ENCODE results near the gene DPF1. TPM values are rescaled to one million over a fixed set of nuclear protein-coding genes. Genes with fewer than 3 reads are reported as not detected.

Gene DPF1
- total RNA-seq, 2 experiments from 2014 or later = 7.6 to 11.3 TPM

DNA sequence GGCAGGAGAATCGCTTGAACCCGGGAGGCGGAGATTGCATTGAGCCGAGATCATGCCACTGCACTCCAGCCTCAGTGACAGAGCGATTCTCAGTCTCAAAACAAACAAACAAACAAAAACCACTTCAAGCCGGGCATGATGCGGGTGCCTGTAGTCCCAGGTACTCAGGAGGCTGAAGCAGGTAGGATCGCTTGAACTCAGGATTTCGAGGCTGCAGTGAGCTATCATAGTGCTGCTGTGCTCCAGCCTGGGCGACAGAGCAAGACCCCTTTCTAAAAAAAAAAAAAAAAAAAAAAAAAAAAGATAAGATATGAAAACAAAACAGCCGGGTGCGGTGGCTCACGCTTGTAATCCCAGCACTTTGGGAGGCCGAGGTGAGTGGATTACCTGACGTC, 19.3 kb upstream of the DPF1 start:
- TF ChIP-seq, protein P1, sequence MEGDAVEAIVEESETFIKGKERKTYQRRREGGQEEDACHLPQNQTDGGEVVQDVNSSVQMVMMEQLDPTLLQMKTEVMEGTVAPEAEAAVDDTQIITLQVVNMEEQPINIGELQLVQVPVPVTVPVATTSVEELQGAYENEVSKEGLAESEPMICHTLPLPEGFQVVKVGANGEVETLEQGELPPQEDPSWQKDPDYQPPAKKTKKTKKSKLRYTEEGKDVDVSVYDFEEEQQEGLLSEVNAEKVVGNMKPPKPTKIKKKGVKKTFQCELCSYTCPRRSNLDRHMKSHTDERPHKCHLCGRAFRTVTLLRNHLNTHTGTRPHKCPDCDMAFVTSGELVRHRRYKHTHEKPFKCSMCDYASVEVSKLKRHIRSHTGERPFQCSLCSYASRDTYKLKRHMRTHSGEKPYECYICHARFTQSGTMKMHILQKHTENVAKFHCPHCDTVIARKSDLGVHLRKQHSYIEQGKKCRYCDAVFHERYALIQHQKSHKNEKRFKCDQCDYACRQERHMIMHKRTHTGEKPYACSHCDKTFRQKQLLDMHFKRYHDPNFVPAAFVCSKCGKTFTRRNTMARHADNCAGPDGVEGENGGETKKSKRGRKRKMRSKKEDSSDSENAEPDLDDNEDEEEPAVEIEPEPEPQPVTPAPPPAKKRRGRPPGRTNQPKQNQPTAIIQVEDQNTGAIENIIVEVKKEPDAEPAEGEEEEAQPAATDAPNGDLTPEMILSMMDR (conservative IDR thresholded peaks at IDR 0.05; ENCODE audit: low read length) = no peak
- no peak for TF ChIP-seq EZH2phosphoT487 (IDR thresholded peaks at IDR 0.05; ENCODE audit: borderline replicate concordance, low read depth, low read length)
- Histone ChIP-seq H3K4me2 (ENCODE audit: low read length) (peak overlapping the region; percentile 68), H3K4me1 (ENCODE audit: insufficient read depth, low read length, poor library complexity, severe bottlenecking) (peaks cover 8% of the 10 kb centered on the region), H3K9me2 (ENCODE audit: insufficient read depth, low read length) (no peaks in the 10 kb centered on the region), H3K4me3 (ENCODE audit: low read depth, low read length, poor library complexity, severe bottlenecking) (peak overlapping the region; percentile 55), H3K27ac (ENCODE audit: low read depth, low read length, poor library complexity, severe bottlenecking) (no peak overlapping the region), H3K36me3 (ENCODE audit: insufficient read depth, low read length) (no peaks in the 10 kb centered on the region), H3K9me3 (ENCODE audit: low read length) (no peaks in the 10 kb centered on the region), H3K79me2 (ENCODE audit: insufficient read depth, low read depth, low read length) (no peaks in the 10 kb centered on the region), H4K20me1 (ENCODE audit: insufficient read depth, low read length) (no peaks in the 10 kb centered on the region), H2AFZ (ENCODE audit: low read length) (peak overlapping the region; percentile 54)
- BruUV-seq (replicated peaks) = no TSS peak
- DNase-seq (ENCODE audit: low spot score) = no peak
- ChIA-PET POLR2A (interaction anchor here (0.7 to 1.6 kb wide), 4 partner anchors 21 to 110 kb away, joined by 3 to 7 read pairs (median 4); partner anchors contain the start of gene SPINT2), CTCF (ENCODE audit: unreplicated experiment) (interaction anchor here (1.0 to 1.3 kb wide), 4 partner anchors 9 to 131 kb away, joined by 3 to 5 read pairs (median 4); partner anchors contain the start of genes CATSPERG and PSMD8)
- intact Hi-C loops (cut with micrococcal nuclease; ENCODE audit: unreplicated experiment) = loop anchor here (1.0 kb wide), 1 partner anchor 92 kb away; the partner anchor contains the start of gene CATSPERG

DNA sequence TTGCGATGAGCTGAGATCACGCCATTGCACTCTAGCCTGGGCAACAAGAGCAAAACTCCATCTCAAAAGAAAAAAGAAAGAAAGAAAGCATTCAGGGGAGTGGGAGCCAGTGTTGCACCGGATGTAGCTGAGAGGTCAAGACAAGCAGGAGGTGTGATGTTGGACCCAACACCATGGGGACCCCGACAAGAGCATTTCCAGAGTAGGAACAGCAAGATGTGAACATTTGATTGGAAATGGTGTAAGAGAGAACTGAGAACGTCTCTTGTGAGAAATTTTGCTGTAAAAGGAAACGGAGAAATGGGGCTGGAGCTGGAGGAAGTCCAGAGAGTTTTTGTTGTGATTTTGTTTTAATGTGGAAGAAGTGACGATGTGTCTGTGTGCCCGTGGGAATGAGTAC, 15.8 kb upstream of the DPF1 start:
- Histone ChIP-seq H3K79me2 (ENCODE audit: insufficient read depth, low read depth, low read length) (no peaks in the 10 kb centered on the region), H3K36me3 (ENCODE audit: insufficient read depth, low read length) (no peaks in the 10 kb centered on the region), H2AFZ (ENCODE audit: low read length) (no peak overlapping the region), H3K9me3 (ENCODE audit: low read length) (no peaks in the 10 kb centered on the region), H3K4me1 (ENCODE audit: insufficient read depth, low read length, poor library complexity, severe bottlenecking) (peaks cover 8% of the 10 kb centered on the region), H3K27ac (ENCODE audit: low read depth, low read length, poor library complexity, severe bottlenecking) (no peak overlapping the region), H3K9me2 (ENCODE audit: insufficient read depth, low read length) (no peaks in the 10 kb centered on the region), H3K4me3 (ENCODE audit: low read depth, low read length, poor library complexity, severe bottlenecking) (no peak overlapping the region), H3K4me2 (ENCODE audit: low read length) (no peak overlapping the region), H4K20me1 (ENCODE audit: insufficient read depth, low read length) (no peaks in the 10 kb centered on the region)
- intact Hi-C loops (cut with micrococcal nuclease; ENCODE audit: unreplicated experiment) = no loop called here
- ChIA-PET CTCF (ENCODE audit: unreplicated experiment) (no interaction called here), POLR2A (no interaction called here)
- no TSS peak for BruUV-seq (replicated peaks)
- no peak for DNase-seq (ENCODE audit: low spot score)
- TF ChIP-seq, protein P1 (conservative IDR thresholded peaks at IDR 0.05; ENCODE audit: low read length) = no peak
- TF ChIP-seq EZH2phosphoT487 (IDR thresholded peaks at IDR 0.05; ENCODE audit: borderline replicate concordance, low read depth, low read length) = no peak

DNA sequence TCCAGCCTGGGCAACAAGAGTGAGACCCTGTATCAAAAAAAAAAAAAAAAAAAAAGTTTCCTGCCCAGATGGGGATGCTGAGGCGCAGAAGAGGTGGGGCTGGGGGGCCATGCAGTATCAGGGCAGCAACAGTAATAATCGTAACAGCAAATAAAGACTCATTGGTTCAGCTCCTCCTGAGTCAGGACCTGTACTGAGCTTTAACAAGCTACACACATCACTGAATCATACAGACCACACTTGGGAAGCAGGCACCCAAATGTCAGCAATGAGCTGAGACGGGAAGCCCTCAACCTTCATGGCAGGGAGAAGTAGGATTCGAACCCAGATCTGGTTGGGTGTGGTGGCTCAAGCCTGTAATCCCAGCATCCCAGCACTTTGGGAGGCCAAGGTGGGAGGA, 10.6 kb upstream of the DPF1 start:
- no peaks in the 10 kb centered on the region for H3K79me2 ChIP-seq (ENCODE audit: insufficient read depth, low read depth, low read length)
- TF ChIP-seq, protein P1 (conservative IDR thresholded peaks at IDR 0.05; ENCODE audit: low read length) = no peak
- TF ChIP-seq EZH2phosphoT487 (IDR thresholded peaks at IDR 0.05; ENCODE audit: borderline replicate concordance, low read depth, low read length) = no peak
- H3K9me2 ChIP-seq (ENCODE audit: insufficient read depth, low read length) = no peaks in the 10 kb centered on the region
- ChIA-PET CTCF (ENCODE audit: unreplicated experiment) (interaction anchor here (1.0 kb wide), 1 partner anchor 9 kb away, joined by 3 read pairs; no protein-coding TSS in a partner anchor), POLR2A (interaction anchor here (0.6 to 1.1 kb wide), 2 partner anchors 49 to 101 kb away, joined by 3 to 6 read pairs; partner anchors contain the start of gene CATSPERG)
- no peak for DNase-seq (ENCODE audit: low spot score)
- intact Hi-C loops (cut with micrococcal nuclease; ENCODE audit: unreplicated experiment) = no loop called here
- no peaks in the 10 kb centered on the region for H3K36me3 ChIP-seq (ENCODE audit: insufficient read depth, low read length)
- no peaks in the 10 kb centered on the region for H4K20me1 ChIP-seq (ENCODE audit: insufficient read depth, low read length)
- H3K27ac ChIP-seq (ENCODE audit: low read depth, low read length, poor library complexity, severe bottlenecking) = no peak overlapping the region
- no peaks in the 10 kb centered on the region for H3K4me1 ChIP-seq (ENCODE audit: insufficient read depth, low read length, poor library complexity, severe bottlenecking)
- H3K4me2 ChIP-seq (ENCODE audit: low read length) = no peak overlapping the region
- H2AFZ ChIP-seq (ENCODE audit: low read length) = no peak overlapping the region
- no TSS peak for BruUV-seq (replicated peaks)
- no peaks in the 10 kb centered on the region for H3K9me3 ChIP-seq (ENCODE audit: low read length)
- H3K4me3 ChIP-seq (ENCODE audit: low read depth, low read length, poor library complexity, severe bottlenecking) = no peak overlapping the region
